ENCODE measurements around the gene UBE2J2.

DNA sequence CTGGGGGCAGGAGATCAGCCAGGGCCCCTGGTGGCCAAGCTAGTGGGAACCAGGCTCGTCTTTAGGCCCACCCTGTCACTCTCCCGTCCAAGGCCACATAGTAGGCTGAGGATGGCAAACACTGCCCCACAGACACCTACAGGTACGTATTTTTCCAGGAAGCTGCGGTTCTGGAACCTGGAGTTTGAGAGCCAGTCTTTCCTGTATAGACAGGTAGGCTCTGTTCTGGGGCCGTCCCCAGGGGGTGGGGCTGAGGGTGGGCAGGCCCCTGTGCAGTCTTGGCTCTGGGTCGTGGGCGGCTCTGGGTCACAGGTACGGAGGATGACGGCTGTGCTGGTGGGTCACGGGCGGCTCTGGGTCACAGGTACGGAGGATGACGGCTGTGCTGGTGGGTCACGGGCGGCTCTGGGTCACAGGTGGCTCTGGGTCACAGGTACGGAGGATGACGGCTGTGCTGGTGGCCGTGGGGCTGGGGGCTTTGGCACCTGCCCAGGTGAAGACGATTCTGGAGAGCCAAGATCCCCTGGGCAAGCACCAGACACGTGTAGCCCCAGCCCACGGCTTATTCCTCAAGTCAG, 36.9 kb upstream of the UBE2J2 start:
- TF ChIP-seq, protein P1, sequence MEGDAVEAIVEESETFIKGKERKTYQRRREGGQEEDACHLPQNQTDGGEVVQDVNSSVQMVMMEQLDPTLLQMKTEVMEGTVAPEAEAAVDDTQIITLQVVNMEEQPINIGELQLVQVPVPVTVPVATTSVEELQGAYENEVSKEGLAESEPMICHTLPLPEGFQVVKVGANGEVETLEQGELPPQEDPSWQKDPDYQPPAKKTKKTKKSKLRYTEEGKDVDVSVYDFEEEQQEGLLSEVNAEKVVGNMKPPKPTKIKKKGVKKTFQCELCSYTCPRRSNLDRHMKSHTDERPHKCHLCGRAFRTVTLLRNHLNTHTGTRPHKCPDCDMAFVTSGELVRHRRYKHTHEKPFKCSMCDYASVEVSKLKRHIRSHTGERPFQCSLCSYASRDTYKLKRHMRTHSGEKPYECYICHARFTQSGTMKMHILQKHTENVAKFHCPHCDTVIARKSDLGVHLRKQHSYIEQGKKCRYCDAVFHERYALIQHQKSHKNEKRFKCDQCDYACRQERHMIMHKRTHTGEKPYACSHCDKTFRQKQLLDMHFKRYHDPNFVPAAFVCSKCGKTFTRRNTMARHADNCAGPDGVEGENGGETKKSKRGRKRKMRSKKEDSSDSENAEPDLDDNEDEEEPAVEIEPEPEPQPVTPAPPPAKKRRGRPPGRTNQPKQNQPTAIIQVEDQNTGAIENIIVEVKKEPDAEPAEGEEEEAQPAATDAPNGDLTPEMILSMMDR (IDR thresholded peaks at IDR 0.05) = no peak
- no peak for TF ChIP-seq EP300 (IDR thresholded peaks at IDR 0.05)
- no peak for TF ChIP-seq POLR2A (IDR thresholded peaks at IDR 0.05)
- no peak for TF ChIP-seq POLR2AphosphoS5 (IDR thresholded peaks at IDR 0.05)
